Endothelial cell of umbilical vein (primary cell): ENCODE measurements around the gene HOXC5. TPM values are rescaled to one million over a fixed set of nuclear protein-coding genes. Genes with fewer than 3 reads are reported as not detected.

ENCODE experiments used
- BruUV-seq: library from RNA; stranded (reverse); fragments of 400-500 nt; replicated peaks from 2 replicates; lab custom pipeline; 2021; lab: Mats Ljungman, UMichigan
- CTCF ChIA-PET: fragments of 300-600, 350-600 bp; sonication (Branson Sonifier 250); formaldehyde crosslinking; loops from one replicate; lab custom pipeline; 2021; ENCODE audit warnings: antibody characterized with exemption, inconsistent platforms; lab: Charles Lee
- POLR2A ChIA-PET: fragments of 300-600, 350-600 bp; sonication (Branson Sonifier 250); formaldehyde crosslinking; loops from one replicate; lab custom pipeline; 2021; ENCODE audit warnings: antibody characterized with exemption, inconsistent platforms; lab: Charles Lee
- DNase-seq: peaks from one replicate; pipeline ENCODE4 v3.0.0-alpha.2; 2011; ENCODE audit warnings: low read depth, low spot score
- FAIRE-seq: peaks from 2 replicates; lab custom pipeline; 2011; peaks lifted over from hg19 to GRCh38; lab: Jason Lieb, UNC
- H2AFZ ChIP-seq: 2 replicates; pipeline ENCODE4 v1.6.0; 2012; ENCODE audit warnings: low read depth, low read length, control low read depth, inconsistent platforms
- H3K27ac ChIP-seq: 2 replicates; pipeline ENCODE4 v1.5.1; 2011; ENCODE audit warnings: low read depth, mild to moderate bottlenecking, control low read depth, low read length, moderate library complexity; ENCODE audit not compliant: insufficient read depth
- H3K27me3 ChIP-seq, 2 experiments: 2 replicates each; pipeline versions ENCODE4 v1.6.0 to v1.6.1; 2011; ENCODE audit warnings: low read length in 2 of 2, mixed read lengths in 1 of 2; ENCODE audit not compliant: control insufficient read depth in 2 of 2, insufficient read depth in 2 of 2
- H3K36me3 ChIP-seq, 2 experiments: 2 replicates in 1 of 2; 3 replicates in 1 of 2; pipeline ENCODE4 v1.5.1; 2011; ENCODE audit warnings: low read length in 2 of 2, mild to moderate bottlenecking in 1 of 2, moderate library complexity in 1 of 2; ENCODE audit not compliant: control insufficient read depth in 2 of 2, insufficient read depth in 2 of 2; ENCODE audit errors: extremely low read depth in 1 of 2
- H3K4me1 ChIP-seq: 3 replicates; pipeline ENCODE4 v1.5.1; 2011; ENCODE audit warnings: mild to moderate bottlenecking, low read length; ENCODE audit not compliant: control insufficient read depth, insufficient read depth; ENCODE audit errors: extremely low read depth
- H3K4me2 ChIP-seq: 2 replicates; pipeline ENCODE4 v1.6.1; 2011; ENCODE audit warnings: low read length, control low read depth, mixed read lengths; ENCODE audit not compliant: insufficient read depth
- H3K4me3 ChIP-seq, 3 experiments: fragments of 200-600 bp in 1 of 3; sonication (generic), shearing (Covaris generic) in 1 of 3; replicated peaks in 1 of 3; 2 replicates each; pipeline ENCODE4 v1.5.1; 2011 to 2016; ENCODE audit warnings: control low read depth in 3 of 3, low read length in 3 of 3, mild to moderate bottlenecking in 2 of 3, inconsistent platforms in 1 of 3, low read depth in 1 of 3, moderate library complexity in 1 of 3; ENCODE audit not compliant: insufficient read depth in 1 of 3
- H3K79me2 ChIP-seq: 2 replicates; pipeline ENCODE4 v1.6.0; 2012; ENCODE audit warnings: low read length, inconsistent platforms; ENCODE audit not compliant: control insufficient read depth, insufficient read depth
- H3K9ac ChIP-seq: replicated peaks from 2 replicates; pipeline ENCODE3; 2011; ENCODE audit warnings: low read length, control low read depth; ENCODE audit not compliant: insufficient read depth; ENCODE audit errors: extremely low read depth
- H3K9me1 ChIP-seq: replicated peaks from 3 replicates; pipeline ENCODE4 v1.6.0; 2011; ENCODE audit warnings: mild to moderate bottlenecking, low read length; ENCODE audit not compliant: control insufficient read depth, insufficient read depth; ENCODE audit errors: extremely low read depth
- H3K9me3 ChIP-seq: replicated peaks from 2 replicates; pipeline ENCODE4 v1.5.1; 2012; ENCODE audit warnings: low read length, inconsistent platforms; ENCODE audit not compliant: control insufficient read depth, insufficient read depth
- H4K20me1 ChIP-seq: replicated peaks from 2 replicates; pipeline ENCODE3; 2011; ENCODE audit warnings: mild to moderate bottlenecking, low read length; ENCODE audit not compliant: control insufficient read depth, insufficient read depth; ENCODE audit errors: extremely low read depth
- EZH2 ChIP-seq: IDR thresholded peaks from 2 replicates; pipeline ENCODE4 v1.6.1; 2012; ENCODE audit warnings: borderline replicate concordance, low read depth, mild to moderate bottlenecking, moderate library complexity, low read length, inconsistent platforms; ENCODE audit not compliant: severe bottlenecking
- GATA2 ChIP-seq: IDR thresholded peaks from 2 replicates; pipeline ENCODE4 v1.7.0; 2011; ENCODE audit warnings: low read depth, mild to moderate bottlenecking, moderate library complexity, mixed read lengths, low read length; ENCODE audit not compliant: insufficient read length, insufficient read depth
- MYC ChIP-seq: IDR thresholded peaks from one replicate; pipeline ENCODE4 v1.6.1; 2011; ENCODE audit warnings: mild to moderate bottlenecking, low read depth, low read length
- POLR2A ChIP-seq: IDR thresholded peaks from 2 replicates; pipeline ENCODE4 v1.6.1; 2012; ENCODE audit warnings: low read depth, mild to moderate bottlenecking, control low read depth, low read length
- POLR2AphosphoS5 ChIP-seq: IDR thresholded peaks from 2 replicates; pipeline ENCODE4 v1.6.1; 2012; ENCODE audit warnings: low read depth, mild to moderate bottlenecking, control low read depth, low read length, moderate library complexity; ENCODE audit not compliant: insufficient read depth
- dilution Hi-C: fragments of 300-500 bp; cut with MboI; formaldehyde crosslinking; loops from one replicate; pipeline ENCODE4 v1.15.0; 2019; ENCODE audit warnings: low sequenced_read_pairs; ENCODE audit not compliant: extremely low pct_ligation_motif_present
- intact Hi-C: fragments of 100-400 bp; cut with micrococcal nuclease; formaldehyde crosslinking; loops from one replicate; pipeline ENCODE4 v1.10.0; 2022
- polyA plus RNA-seq, 4 experiments: library from polyadenylated mRNA; depleted of rRNA in 3 of 4; stranded (reverse) in 3 of 4; unstranded in 1 of 4; fragments of >200 nt; gene quantifications; 2 replicates each; pipeline versions ENCODE4 v1.2.1 to v1.2.3, GENCODE V29; 2011 to 2012; ENCODE audit warnings: missing spikeins in 1 of 4
- total RNA-seq: library from RNA; stranded (reverse); gene quantifications from 2 replicates; pipeline ENCODE4 v1.2.3, GENCODE V29; 2021
- TF ChIP-seq, protein P1 (sequence below): IDR thresholded peaks from 2 replicates; pipeline ENCODE4 v1.6.1; 2011; ENCODE audit not compliant: insufficient read depth, insufficient read length

The HOXC5 gene
- total and polyA plus RNA-seq, 2 donors (not counting 3 experiments of a cell fraction or from before 2014, with no cell fraction given), result not detected

DNA sequence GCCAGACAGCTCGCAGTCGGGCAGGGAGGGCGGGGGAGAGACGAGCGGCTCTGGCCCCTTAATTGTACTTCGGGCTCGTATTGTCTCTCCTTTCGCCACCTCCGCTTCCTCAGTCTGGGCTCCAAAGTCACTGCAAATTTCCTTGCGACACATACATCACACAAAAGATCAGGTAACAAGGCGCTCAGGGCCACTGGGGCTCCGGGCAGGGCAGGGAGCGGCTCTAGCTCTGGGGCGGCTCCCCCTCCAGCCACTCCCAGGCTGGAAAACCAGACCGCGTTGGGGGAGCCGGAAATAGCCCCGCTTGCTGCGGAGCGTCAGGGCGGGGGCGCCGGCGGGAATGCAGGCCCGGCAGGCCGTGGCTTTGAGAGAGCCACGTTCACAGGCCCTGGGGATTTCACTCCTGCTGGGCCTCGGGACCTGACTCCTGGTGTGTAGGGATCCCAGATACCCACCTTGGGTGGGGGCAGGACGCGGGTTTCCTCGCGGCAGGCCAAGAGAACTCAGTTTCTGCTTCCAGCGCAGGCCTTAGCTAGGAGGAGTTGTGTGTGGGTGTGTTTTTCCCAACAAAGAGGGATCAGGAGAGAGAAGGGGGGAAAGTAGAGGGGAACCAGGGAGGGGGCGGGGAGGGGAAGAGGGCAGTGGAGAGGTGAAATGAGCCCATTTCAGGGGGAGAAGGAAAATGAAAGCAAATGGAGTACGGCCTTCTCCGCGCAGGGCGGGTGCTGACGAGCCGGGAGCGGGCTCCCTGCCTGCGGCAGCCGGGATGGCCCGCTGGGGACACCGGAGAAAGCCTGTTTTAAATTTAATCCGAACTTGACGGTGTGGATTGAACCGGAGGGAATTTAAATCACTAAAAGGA lies 37.2 kb upstream of the HOXC5 start:
- peak; percentile 76 for TF ChIP-seq EZH2
- no peak for TF ChIP-seq GATA2
- TF ChIP-seq MYC, result no peak
- no peak for TF ChIP-seq POLR2AphosphoS5
- TF ChIP-seq, protein P1, sequence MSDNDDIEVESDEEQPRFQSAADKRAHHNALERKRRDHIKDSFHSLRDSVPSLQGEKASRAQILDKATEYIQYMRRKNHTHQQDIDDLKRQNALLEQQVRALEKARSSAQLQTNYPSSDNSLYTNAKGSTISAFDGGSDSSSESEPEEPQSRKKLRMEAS, result no peak
- TF ChIP-seq POLR2A, result no peak
- POLR2A ChIA-PET, result interaction anchor here (0.6 kb wide), 1 partner anchor 598 kb away, joined by 3 read pairs; no protein-coding TSS in a partner anchor
- dilution Hi-C loops, result no loop called here
- CTCF ChIA-PET, result interaction anchor here (0.6 to 3.7 kb wide), 4 partner anchors 10 to 231 kb away, joined by 5 to 17 read pairs (median 8); no protein-coding TSS in a partner anchor
- BruUV-seq, result no TSS peak
- H4K20me1 ChIP-seq, result no peaks in the 10 kb centered on the region
- H3K4me2 ChIP-seq, result peak overlapping the region; percentile 22
- H3K4me3 ChIP-seq, result peak overlapping the region in 1 of 3 experiments; percentile 23
- no peaks in the 10 kb centered on the region for H3K4me1 ChIP-seq
- no peaks in the 10 kb centered on the region for H3K9me1 ChIP-seq
- H2AFZ ChIP-seq, result peak overlapping the region; percentile 37
- H3K9ac ChIP-seq, result no peak overlapping the region
- H3K27ac ChIP-seq, result no peak overlapping the region
- FAIRE-seq, result peak; percentile 54
- no peaks in the 10 kb centered on the region for H3K36me3 ChIP-seq
- H3K9me3 ChIP-seq, result no peaks in the 10 kb centered on the region
- H3K79me2 ChIP-seq, result no peaks in the 10 kb centered on the region
- no peak for DNase-seq
- H3K27me3 ChIP-seq, result peaks cover 85 to 99% of the 10 kb centered on the region in 2 experiments
- intact Hi-C loops, result no loop called here
